ENCODE measurements around the gene HHIPL1. TPM values are rescaled to one million over a fixed set of nuclear protein-coding genes. Genes with fewer than 3 reads are reported as not detected.

The HHIPL1 gene
- total RNA-seq, 3 donors from 2014 or later (not counting 1 experiment from before 2014, with no cell fraction given): not detected

- Mint-ChIP-seq H3K27me3 (ENCODE audit: low read depth in 2 of 2) (peaks cover 0 to 10% of the 10 kb centered on the region in 2 donors), H3K4me3 (no peak overlapping the region), H3K36me3 (no peaks in the 10 kb centered on the region), H3K4me1 (peaks cover 0 to 5% of the 10 kb centered on the region in 2 donors), H3K27ac (no peak overlapping the region), H3K9me3 (no peaks in the 10 kb centered on the region)
- DNase-seq (no peak), ATAC-seq (no peak)
- intact Hi-C loops (cut with micrococcal nuclease): no loop called here
- no peak for TF ChIP-seq CTCF (IDR thresholded peaks at IDR 0.05)
- H3K4me1 ChIP-seq (ENCODE audit: control insufficient read depth, insufficient read depth, low read length): peaks cover 6% of the 10 kb centered on the region
- no peaks in the 10 kb centered on the region for H3K27me3 ChIP-seq (ENCODE audit: control insufficient read depth, insufficient read depth, low read length)
- H3K27ac ChIP-seq (ENCODE audit: low read length): no peak overlapping the region
- H3K36me3 ChIP-seq (ENCODE audit: control insufficient read depth, insufficient read depth, low read length): no peaks in the 10 kb centered on the region
- 55% methylated on average over 2 of the region's 2 CpGs for WGBS (ENCODE audit: insufficient coverage)
- no peaks in the 10 kb centered on the region for H3K9me3 ChIP-seq (ENCODE audit: control insufficient read depth, insufficient read depth, low read length)
- no peak overlapping the region for H3K4me3 ChIP-seq (ENCODE audit: low read length)
Observed at GRCh38 chr14:99627100-99627499, 17.8 kb upstream of the HHIPL1 start.

DNA sequence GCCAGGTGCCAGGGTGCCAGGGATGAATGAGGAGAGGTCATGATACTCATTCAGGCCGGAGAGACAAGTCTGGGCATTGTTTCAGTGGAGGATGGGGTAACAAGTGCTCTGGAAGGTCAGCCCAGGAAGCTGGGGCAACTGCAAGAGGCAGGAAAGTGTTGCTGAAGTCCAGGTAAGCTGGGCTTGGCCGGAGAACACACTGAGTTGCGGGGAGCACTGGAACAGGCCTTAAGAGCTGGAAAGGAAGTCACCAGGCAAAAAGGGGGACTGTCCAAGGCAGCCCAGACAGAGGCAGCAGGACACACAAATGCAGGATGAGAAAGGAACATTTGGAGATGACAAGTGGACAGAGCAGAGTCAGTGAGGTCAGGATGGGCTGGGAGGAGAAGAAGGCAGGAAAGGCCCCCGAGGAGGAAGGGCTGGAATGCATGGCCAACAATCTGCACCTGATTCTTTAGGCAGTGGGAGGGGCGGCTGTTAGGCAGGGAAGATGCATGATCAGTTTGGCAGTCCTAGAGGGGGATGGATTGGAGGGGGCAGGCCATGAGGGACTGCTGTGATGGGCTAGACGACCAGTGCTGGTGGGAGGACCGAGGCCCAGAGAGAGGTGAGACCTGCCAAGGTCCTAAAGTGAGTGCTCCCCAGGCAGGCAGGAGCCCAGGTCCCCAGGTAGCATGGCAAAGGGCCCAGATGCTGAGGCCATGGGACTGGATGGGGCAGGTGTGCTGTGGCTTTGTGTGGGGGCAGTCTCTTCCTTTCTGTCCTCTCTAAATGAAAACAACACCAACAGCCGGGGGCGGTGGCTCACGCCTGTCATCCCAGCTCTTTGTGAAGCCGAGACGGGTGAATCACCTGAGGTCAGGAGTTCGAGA is 17.2 kb upstream of the HHIPL1 start:
- intact Hi-C loops (cut with micrococcal nuclease): no loop called here
- H3K4me3 Mint-ChIP-seq: no peak overlapping the region
- Histone ChIP-seq H3K4me3 (ENCODE audit: low read length) (no peak overlapping the region), H3K9me3 (ENCODE audit: control insufficient read depth, insufficient read depth, low read length) (no peaks in the 10 kb centered on the region), H3K4me1 (ENCODE audit: control insufficient read depth, insufficient read depth, low read length) (peaks cover 6% of the 10 kb centered on the region), H3K27ac (ENCODE audit: low read length) (no peak overlapping the region), H3K27me3 (ENCODE audit: control insufficient read depth, insufficient read depth, low read length) (no peaks in the 10 kb centered on the region), H3K36me3 (ENCODE audit: control insufficient read depth, insufficient read depth, low read length) (no peaks in the 10 kb centered on the region)
- ATAC-seq: no peak
- no peaks in the 10 kb centered on the region for H3K9me3 Mint-ChIP-seq
- DNase-seq: no peak
- peaks cover 0 to 10% of the 10 kb centered on the region in 2 donors for H3K27me3 Mint-ChIP-seq (ENCODE audit: low read depth in 2 of 2)
- no peak for TF ChIP-seq CTCF (IDR thresholded peaks at IDR 0.05)
- H3K4me1 Mint-ChIP-seq: peaks cover 0 to 5% of the 10 kb centered on the region in 2 donors
- no peaks in the 10 kb centered on the region for H3K36me3 Mint-ChIP-seq
- WGBS (ENCODE audit: insufficient coverage): 83% methylated on average over 13 of the region's 13 CpGs
- H3K27ac Mint-ChIP-seq: no peak overlapping the region

DNA sequence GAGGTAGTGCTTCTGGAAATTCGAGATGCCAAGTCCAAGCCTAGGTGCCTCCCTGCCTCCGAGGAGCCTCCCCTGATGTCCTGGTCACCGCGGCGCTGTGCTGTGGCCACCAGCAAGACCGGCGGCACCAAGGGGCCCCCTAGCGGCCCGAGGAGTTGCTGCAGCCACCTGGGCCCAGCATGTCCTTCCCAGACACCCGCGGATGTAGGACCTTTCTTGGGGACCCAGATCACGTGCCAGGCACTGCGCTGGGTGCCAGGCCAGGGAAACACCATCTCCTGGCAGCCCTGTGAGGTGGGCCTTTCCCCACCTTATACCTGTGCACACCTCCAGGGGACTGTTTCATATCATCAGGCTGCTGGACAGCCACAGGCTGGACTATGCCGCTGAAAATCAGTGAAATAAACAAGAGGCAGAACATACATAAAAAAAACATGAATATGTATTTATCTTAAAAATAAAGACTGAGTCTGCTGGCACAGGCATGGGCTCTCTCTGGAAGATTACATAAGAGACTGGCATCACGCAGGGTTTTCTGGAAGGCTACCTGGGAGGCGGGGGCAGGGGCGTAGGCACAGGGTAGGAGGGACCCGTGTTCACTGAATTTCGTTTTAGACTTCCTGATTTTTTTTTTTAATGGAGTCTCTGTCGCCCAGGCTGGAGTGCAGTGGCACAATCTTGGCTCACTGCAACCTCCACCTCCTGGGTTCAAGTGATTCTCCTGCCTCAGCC is 15.9 kb upstream of the HHIPL1 start:
- Histone ChIP-seq H3K4me1 (ENCODE audit: control insufficient read depth, insufficient read depth, low read length) (peaks cover 6% of the 10 kb centered on the region), H3K27me3 (ENCODE audit: control insufficient read depth, insufficient read depth, low read length) (no peaks in the 10 kb centered on the region), H3K27ac (ENCODE audit: low read length) (no peak overlapping the region), H3K4me3 (ENCODE audit: low read length) (no peak overlapping the region), H3K36me3 (ENCODE audit: control insufficient read depth, insufficient read depth, low read length) (no peaks in the 10 kb centered on the region), H3K9me3 (ENCODE audit: control insufficient read depth, insufficient read depth, low read length) (no peaks in the 10 kb centered on the region)
- H3K4me3 Mint-ChIP-seq: no peak overlapping the region
- peaks cover 0 to 5% of the 10 kb centered on the region in 2 donors for H3K4me1 Mint-ChIP-seq
- TF ChIP-seq CTCF (IDR thresholded peaks at IDR 0.05): peak; percentile 90
- no peaks in the 10 kb centered on the region for H3K36me3 Mint-ChIP-seq
- DNase-seq (peak; percentile 51 to 75), ATAC-seq (peak; percentile 70 to 97 (median 95))
- no peak overlapping the region for H3K27ac Mint-ChIP-seq
- 22% methylated on average over 19 of the region's 20 CpGs for WGBS (ENCODE audit: insufficient coverage)
- intact Hi-C loops (cut with micrococcal nuclease): loop anchor here (1.0 kb wide), 1 partner anchor 111 kb away; no protein-coding TSS in a partner anchor
- no peaks in the 10 kb centered on the region for H3K9me3 Mint-ChIP-seq
- peaks cover 0 to 10% of the 10 kb centered on the region in 2 donors for H3K27me3 Mint-ChIP-seq (ENCODE audit: low read depth in 2 of 2)

All from natural killer cell (primary cell).